ENCODE results near the gene UBAP1.
"Not testable (repeated sequence)": the region's sequence is repeated elsewhere in the genome, so short reads cannot be mapped to it uniquely, and the experiment has no call there.

The UBAP1 gene

GRCh38 chr9:34134521-34134920 lies 44.3 kb upstream of the UBAP1 start:
- no peak for DNase-seq (ENCODE audit: low read depth in 1 of 2, low spot score in 1 of 2)
- no peak overlapping the region for H3K4me3 ChIP-seq (replicated peaks; ENCODE audit: insufficient read depth, low read length)
- H3K27ac ChIP-seq (replicated peaks) = no peak overlapping the region
- H3K27me3 ChIP-seq (ENCODE audit: insufficient read depth, poor library complexity, severe bottlenecking) = no peaks in the 10 kb centered on the region
- TF ChIP-seq POLR2AphosphoS5 (IDR thresholded peaks at IDR 0.05; ENCODE audit: low read depth) (no peak), SPI1 (IDR thresholded peaks at IDR 0.05; ENCODE audit: borderline replicate concordance, low read depth) (no peak), GABPA (IDR thresholded peaks at IDR 0.05; ENCODE audit: low read depth) (no peak)
- TF ChIP-seq, protein P1, sequence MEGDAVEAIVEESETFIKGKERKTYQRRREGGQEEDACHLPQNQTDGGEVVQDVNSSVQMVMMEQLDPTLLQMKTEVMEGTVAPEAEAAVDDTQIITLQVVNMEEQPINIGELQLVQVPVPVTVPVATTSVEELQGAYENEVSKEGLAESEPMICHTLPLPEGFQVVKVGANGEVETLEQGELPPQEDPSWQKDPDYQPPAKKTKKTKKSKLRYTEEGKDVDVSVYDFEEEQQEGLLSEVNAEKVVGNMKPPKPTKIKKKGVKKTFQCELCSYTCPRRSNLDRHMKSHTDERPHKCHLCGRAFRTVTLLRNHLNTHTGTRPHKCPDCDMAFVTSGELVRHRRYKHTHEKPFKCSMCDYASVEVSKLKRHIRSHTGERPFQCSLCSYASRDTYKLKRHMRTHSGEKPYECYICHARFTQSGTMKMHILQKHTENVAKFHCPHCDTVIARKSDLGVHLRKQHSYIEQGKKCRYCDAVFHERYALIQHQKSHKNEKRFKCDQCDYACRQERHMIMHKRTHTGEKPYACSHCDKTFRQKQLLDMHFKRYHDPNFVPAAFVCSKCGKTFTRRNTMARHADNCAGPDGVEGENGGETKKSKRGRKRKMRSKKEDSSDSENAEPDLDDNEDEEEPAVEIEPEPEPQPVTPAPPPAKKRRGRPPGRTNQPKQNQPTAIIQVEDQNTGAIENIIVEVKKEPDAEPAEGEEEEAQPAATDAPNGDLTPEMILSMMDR (IDR thresholded peaks at IDR 0.05; ENCODE audit: insufficient read depth, low read length) = no peak
- TF ChIP-seq, protein P2, sequence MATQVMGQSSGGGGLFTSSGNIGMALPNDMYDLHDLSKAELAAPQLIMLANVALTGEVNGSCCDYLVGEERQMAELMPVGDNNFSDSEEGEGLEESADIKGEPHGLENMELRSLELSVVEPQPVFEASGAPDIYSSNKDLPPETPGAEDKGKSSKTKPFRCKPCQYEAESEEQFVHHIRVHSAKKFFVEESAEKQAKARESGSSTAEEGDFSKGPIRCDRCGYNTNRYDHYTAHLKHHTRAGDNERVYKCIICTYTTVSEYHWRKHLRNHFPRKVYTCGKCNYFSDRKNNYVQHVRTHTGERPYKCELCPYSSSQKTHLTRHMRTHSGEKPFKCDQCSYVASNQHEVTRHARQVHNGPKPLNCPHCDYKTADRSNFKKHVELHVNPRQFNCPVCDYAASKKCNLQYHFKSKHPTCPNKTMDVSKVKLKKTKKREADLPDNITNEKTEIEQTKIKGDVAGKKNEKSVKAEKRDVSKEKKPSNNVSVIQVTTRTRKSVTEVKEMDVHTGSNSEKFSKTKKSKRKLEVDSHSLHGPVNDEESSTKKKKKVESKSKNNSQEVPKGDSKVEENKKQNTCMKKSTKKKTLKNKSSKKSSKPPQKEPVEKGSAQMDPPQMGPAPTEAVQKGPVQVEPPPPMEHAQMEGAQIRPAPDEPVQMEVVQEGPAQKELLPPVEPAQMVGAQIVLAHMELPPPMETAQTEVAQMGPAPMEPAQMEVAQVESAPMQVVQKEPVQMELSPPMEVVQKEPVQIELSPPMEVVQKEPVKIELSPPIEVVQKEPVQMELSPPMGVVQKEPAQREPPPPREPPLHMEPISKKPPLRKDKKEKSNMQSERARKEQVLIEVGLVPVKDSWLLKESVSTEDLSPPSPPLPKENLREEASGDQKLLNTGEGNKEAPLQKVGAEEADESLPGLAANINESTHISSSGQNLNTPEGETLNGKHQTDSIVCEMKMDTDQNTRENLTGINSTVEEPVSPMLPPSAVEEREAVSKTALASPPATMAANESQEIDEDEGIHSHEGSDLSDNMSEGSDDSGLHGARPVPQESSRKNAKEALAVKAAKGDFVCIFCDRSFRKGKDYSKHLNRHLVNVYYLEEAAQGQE (IDR thresholded peaks at IDR 0.05; ENCODE audit: insufficient replicate concordance, low read depth) = no peak

DNA sequence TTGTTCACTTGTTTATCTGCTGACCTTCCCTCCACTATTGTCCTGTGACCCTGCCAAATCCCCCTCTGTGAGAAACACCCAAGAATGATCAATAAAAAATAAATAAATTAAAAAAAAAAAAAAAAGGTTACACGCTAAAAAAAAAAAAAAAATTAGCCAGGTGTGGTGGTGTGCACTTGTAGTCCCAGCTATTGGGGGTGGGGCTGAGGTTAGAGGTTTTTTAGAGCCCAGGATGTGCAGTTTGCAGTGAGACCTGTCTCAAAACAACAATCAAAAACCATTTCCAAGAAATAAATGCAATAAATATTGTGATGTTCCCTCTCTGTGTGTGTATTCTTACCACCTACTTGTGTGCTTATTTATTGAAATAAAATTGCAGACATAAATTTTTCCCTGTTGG lies 40.2 kb upstream of the UBAP1 start:
- DNase-seq (ENCODE audit: low read depth in 1 of 2, low spot score in 1 of 2); H3K27ac ChIP-seq (replicated peaks): not testable (repeated sequence)

GRCh38 chr9:34139477-34140146 lies 39.2 kb upstream of the UBAP1 start:
- no peak overlapping the region for H3K27ac ChIP-seq (replicated peaks)
- peak; percentile 53 for DNase-seq (ENCODE audit: low read depth in 1 of 2, low spot score in 1 of 2)
- no peak overlapping the region for H3K4me3 ChIP-seq (replicated peaks; ENCODE audit: insufficient read depth, low read length)
- TF ChIP-seq, protein P1 (IDR thresholded peaks at IDR 0.05; ENCODE audit: insufficient read depth, low read length) = no peak
- TF ChIP-seq SPI1 (IDR thresholded peaks at IDR 0.05; ENCODE audit: borderline replicate concordance, low read depth) = no peak
- no peak for TF ChIP-seq GABPA (IDR thresholded peaks at IDR 0.05; ENCODE audit: low read depth)
- TF ChIP-seq POLR2AphosphoS5 (IDR thresholded peaks at IDR 0.05; ENCODE audit: low read depth) = no peak
- TF ChIP-seq, protein P2 (IDR thresholded peaks at IDR 0.05; ENCODE audit: insufficient replicate concordance, low read depth) = no peak
- no peaks in the 10 kb centered on the region for H3K27me3 ChIP-seq (ENCODE audit: insufficient read depth, poor library complexity, severe bottlenecking)

More for the DNA sequence above, 40.2 kb upstream of the UBAP1 start:
- not testable (repeated sequence) for H3K27me3 ChIP-seq (ENCODE audit: insufficient read depth, poor library complexity, severe bottlenecking); H3K4me3 ChIP-seq (replicated peaks; ENCODE audit: insufficient read depth, low read length)

DNA sequence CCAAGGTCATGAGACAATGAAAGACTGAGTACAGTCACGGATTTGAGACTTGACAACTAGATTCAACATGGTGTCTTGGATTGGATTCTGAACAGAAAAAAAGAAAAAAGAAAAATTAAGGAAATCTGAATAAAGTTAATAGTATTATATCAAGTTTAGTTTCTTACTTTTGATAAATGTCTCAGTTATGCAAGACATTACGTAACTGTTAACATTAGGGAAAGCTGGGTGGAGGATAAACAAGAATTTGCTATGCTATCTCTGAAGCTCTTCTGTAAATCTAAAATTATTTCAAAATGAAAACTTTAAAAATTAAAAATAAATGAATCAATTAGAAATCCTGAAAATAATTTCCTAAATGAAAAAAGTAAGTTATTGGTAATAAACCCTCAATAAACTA lies 38.0 kb upstream of the UBAP1 start:
- no peak overlapping the region for H3K27ac ChIP-seq (replicated peaks)
- no peak overlapping the region for H3K4me3 ChIP-seq (replicated peaks; ENCODE audit: insufficient read depth, low read length)
- TF ChIP-seq POLR2AphosphoS5 (IDR thresholded peaks at IDR 0.05; ENCODE audit: low read depth) (no peak), SPI1 (IDR thresholded peaks at IDR 0.05; ENCODE audit: borderline replicate concordance, low read depth) (no peak), GABPA (IDR thresholded peaks at IDR 0.05; ENCODE audit: low read depth) (no peak)
- TF ChIP-seq, protein P1 (IDR thresholded peaks at IDR 0.05; ENCODE audit: insufficient read depth, low read length) = no peak
- TF ChIP-seq, protein P2 (IDR thresholded peaks at IDR 0.05; ENCODE audit: insufficient replicate concordance, low read depth) = no peak
- no peak for DNase-seq (ENCODE audit: low read depth in 1 of 2, low spot score in 1 of 2)
- H3K27me3 ChIP-seq (ENCODE audit: insufficient read depth, poor library complexity, severe bottlenecking) = no peaks in the 10 kb centered on the region
